Lower leg skin (tissue), 4 donors: ENCODE results near the gene TENM4. TPM values are rescaled to one million over a fixed set of nuclear protein-coding genes. Genes with fewer than 3 reads are reported as not detected.

Experiments used
- DNase-seq, 2 donors: peaks; one replicate each; pipeline ENCODE4 v3.0.0-alpha.2; 2019; ENCODE audit warnings: low spot score in 2 of 2
- H3K4me3 ChIP-seq: fragments of 200-600 bp; sonication (generic); 2 replicates; pipeline ENCODE4 v1.5.1; 2017; ENCODE audit warnings: mild to moderate bottlenecking, low read depth; ENCODE audit not compliant: poor library complexity, severe bottlenecking
- CTCF ChIP-seq, 3 donors: fragments of 450-650 bp; IDR thresholded peaks; one replicate each; pipeline ENCODE4 v1.5.1; 2016; ENCODE audit warnings: antibody characterized with exemption in 3 of 3, mild to moderate bottlenecking in 3 of 3, moderate library complexity in 2 of 3
- POLR2A ChIP-seq, 2 donors: fragments of 450-650 bp; IDR thresholded peaks; one replicate each; pipeline ENCODE4 v1.6.1; 2016 to 2017; ENCODE audit warnings: antibody characterized with exemption in 2 of 2, mild to moderate bottlenecking in 1 of 2, moderate library complexity in 1 of 2
- WGBS, 2 donors: methylation state at CpG; one replicate each; pipeline ENCODE4 v1.1.5; 2018; 5-methylcytosine and 5-hydroxymethylcytosine counted together
- intact Hi-C: fragments of 100-400 bp; cut with DNase I; formaldehyde crosslinking; loops from one replicate; pipeline ENCODE4 v1.15.0; 2023; ENCODE audit warnings: low total_unique reads
- total RNA-seq, 4 donors: library from RNA; depleted of rRNA; stranded (reverse); fragments of >200 nt; gene quantifications; one replicate each; pipeline ENCODE4 v1.1.0, GENCODE V29; 2016

Gene TENM4
- total RNA-seq, 4 donors from 2014 or later, result 34.4 to 41.1 (median 36.6) TPM

- H3K4me3 ChIP-seq, result no peak overlapping the region
- intact Hi-C loops, result no loop called here
- TF ChIP-seq POLR2A (IDR thresholded peaks at IDR 0.05) (no peak), CTCF (IDR thresholded peaks at IDR 0.05) (no peak)
- DNase-seq, result no peak
- 63 to 69% methylated on average over 5 of the region's 5 CpGs for WGBS, 2 donors
Measured at GRCh38 chr11:78786086-78786485, 654.7 kb downstream of the TENM4 start.

DNA sequence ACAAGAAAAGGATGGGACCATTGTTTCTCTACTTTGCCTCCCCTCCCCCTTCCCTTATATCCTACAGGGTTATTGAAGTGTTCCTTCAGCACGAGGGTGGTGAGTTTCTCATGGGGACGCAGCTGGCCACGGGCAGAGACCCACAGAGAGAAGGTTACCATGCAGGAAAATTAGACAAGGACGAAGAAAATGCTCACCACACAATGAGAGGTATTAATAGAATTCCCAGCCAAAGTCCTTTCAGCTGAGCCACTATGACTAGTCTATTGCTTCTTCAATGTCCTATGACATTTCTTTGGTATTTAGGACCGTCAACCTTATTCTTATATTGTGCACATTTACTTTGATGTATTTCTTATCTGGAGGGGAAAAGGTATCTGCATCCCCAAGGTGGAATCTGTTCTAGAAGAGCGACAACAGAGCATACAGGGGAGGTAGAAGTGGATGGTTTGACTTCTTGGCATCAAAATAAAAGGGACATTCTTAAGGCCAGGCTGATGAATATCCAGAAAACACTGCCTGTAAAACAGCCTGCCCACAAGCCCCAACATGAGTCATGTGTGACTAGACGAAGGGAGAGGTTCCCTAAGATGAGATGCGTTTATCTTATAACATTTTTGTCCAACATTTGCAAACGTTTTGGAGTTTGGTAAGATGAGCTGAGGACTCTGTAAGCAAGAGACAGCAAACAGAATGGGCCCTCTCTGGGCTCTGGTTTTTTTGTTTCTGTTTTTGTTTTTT lies 656.3 kb downstream of the TENM4 start:
- H3K4me3 ChIP-seq, result no peak overlapping the region
- DNase-seq, result no peak
- 64 to 66% methylated on average over 9 of the region's 9 CpGs for WGBS, 2 donors
- TF ChIP-seq POLR2A (IDR thresholded peaks at IDR 0.05), result no peak
- TF ChIP-seq CTCF (IDR thresholded peaks at IDR 0.05), result no peak
- intact Hi-C loops, result no loop called here

DNA sequence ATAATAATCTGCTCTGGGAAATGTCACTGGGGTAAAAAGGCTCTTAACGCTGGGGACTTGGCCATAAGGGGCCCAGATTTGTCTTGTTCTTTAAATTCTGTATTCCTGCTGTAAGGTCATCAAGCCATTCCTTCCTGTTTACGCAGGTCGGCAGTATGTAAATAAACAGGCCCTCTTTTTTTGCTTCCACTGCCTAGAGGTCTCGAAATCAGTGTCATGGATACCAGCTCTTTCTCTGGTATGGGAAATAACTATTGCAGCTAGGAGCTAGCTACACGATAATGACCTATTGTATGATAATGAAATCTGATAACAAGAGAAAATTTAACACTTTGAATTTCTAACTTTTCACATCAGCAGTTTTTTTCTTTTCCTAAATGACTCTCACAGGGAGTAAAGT lies 657.0 kb downstream of the TENM4 start:
- WGBS, 2 donors, result 69 to 81% methylated on average over 5 of the region's 5 CpGs
- no peak for TF ChIP-seq POLR2A (IDR thresholded peaks at IDR 0.05)
- TF ChIP-seq CTCF (IDR thresholded peaks at IDR 0.05), result no peak
- H3K4me3 ChIP-seq, result no peak overlapping the region
- no peak for DNase-seq
- intact Hi-C loops, result no loop called here

GRCh38 chr11:78783301-78783700 lies 657.5 kb downstream of the TENM4 start:
- WGBS, 2 donors, result 90% methylated on average over 1 of the region's 1 CpG
- no peak overlapping the region for H3K4me3 ChIP-seq
- intact Hi-C loops, result no loop called here
- DNase-seq, result no peak
- TF ChIP-seq POLR2A (IDR thresholded peaks at IDR 0.05) (no peak), CTCF (IDR thresholded peaks at IDR 0.05) (no peak)

DNA sequence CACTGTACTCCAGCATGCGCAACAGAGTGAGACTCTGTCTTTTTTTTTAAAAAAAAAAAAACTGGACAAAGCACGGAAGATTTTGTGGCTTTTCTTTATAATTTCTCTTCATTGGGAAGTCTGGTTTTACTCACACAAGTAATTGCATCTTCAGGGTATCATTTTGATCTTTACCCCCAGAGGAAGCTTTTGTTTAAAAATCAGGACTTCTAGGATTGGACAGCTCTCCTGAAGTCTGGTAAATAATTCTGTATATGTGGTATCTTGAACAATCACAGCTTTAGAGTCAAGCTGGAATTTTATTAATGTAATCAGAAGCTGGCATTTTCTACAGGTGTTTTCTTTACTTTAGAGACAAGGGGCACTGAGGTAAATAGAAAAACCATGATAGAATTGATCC lies 658.1 kb downstream of the TENM4 start:
- DNase-seq, result no peak
- H3K4me3 ChIP-seq, result no peak overlapping the region

More for the DNA sequence above, 658.1 kb downstream of the TENM4 start:
- intact Hi-C loops, result no loop called here
- TF ChIP-seq POLR2A (IDR thresholded peaks at IDR 0.05) (no peak), CTCF (IDR thresholded peaks at IDR 0.05) (no peak)
- 91 to 96% methylated on average over 2 of the region's 2 CpGs for WGBS, 2 donors
